Sigmoid colon (tissue), 7 donors: ENCODE measurements around the gene WTAP. TPM values are rescaled to one million over a fixed set of nuclear protein-coding genes. Genes with fewer than 3 reads are reported as not detected.

Experiments used
- DNase-seq: peaks from one replicate; pipeline ENCODE4 v3.0.0-alpha.2; 2019
- H3K27ac ChIP-seq, 4 donors: fragments of 200-600 bp; sonication (generic); one replicate each; pipeline ENCODE4 v1.5.1; 2016 to 2019; ENCODE audit warnings: mild to moderate bottlenecking in 1 of 4
- H3K27me3 ChIP-seq, 3 donors: fragments of 200-600 bp; sonication (generic); one replicate each; pipeline ENCODE4 v1.5.1; 2019; ENCODE audit warnings: mild to moderate bottlenecking in 1 of 3
- H3K36me3 ChIP-seq, 4 donors: fragments of 200-600 bp; sonication (generic); one replicate each; pipeline ENCODE4 v1.5.1; 2016 to 2019
- H3K4me1 ChIP-seq, 4 donors: fragments of 200-600 bp; sonication (generic); one replicate each; pipeline ENCODE4 v1.5.1; 2017 to 2019
- H3K4me3 ChIP-seq, 4 donors: fragments of 200-600 bp; sonication (generic); one replicate each; pipeline ENCODE4 v1.5.1; 2017 to 2019; ENCODE audit warnings: mild to moderate bottlenecking in 2 of 4, moderate library complexity in 1 of 4
- H3K9me3 ChIP-seq, 4 donors: fragments of 200-600 bp in 3 of 4; sonication (generic) in 3 of 4; one replicate each; pipeline versions ENCODE4 v1.5.1 to v1.6.1; 2013 to 2019
- CTCF ChIP-seq, 4 experiments: fragments of 450-650 bp in 3 of 4; fragments of 200-600 bp in 1 of 4; IDR thresholded peaks; one replicate each; pipeline ENCODE4 v1.5.1; 2016 to 2019; ENCODE audit warnings: antibody characterized with exemption in 4 of 4, mild to moderate bottlenecking in 3 of 4, moderate library complexity in 2 of 4
- EP300 ChIP-seq, 4 donors: sonication (generic); formaldehyde crosslinking; IDR thresholded peaks; one replicate each; pipeline ENCODE4 v1.6.1; 2017; ENCODE audit warnings: antibody characterized with exemption in 4 of 4
- POLR2A ChIP-seq, 2 donors: fragments of 450-650 bp; IDR thresholded peaks; one replicate each; pipeline ENCODE4 v1.6.1; 2016; ENCODE audit warnings: antibody characterized with exemption in 2 of 2, mild to moderate bottlenecking in 2 of 2, moderate library complexity in 2 of 2
- POLR2AphosphoS5 ChIP-seq, 4 donors: sonication (generic); formaldehyde crosslinking; IDR thresholded peaks; one replicate each; pipeline ENCODE4 v1.6.1; 2017; ENCODE audit warnings: antibody characterized with exemption in 4 of 4
- WGBS, 2 donors: extraction: QIAGEN DNeasy Blood & Tissue Kit; methylation state at CpG; one replicate each; pipeline ENCODE4 v1.1.7; 2013; 5-methylcytosine and 5-hydroxymethylcytosine counted together
- intact Hi-C: fragments of 100-400 bp; cut with DNase I; formaldehyde crosslinking; loops from one replicate; pipeline ENCODE4 v1.15.1; 2023
- polyA plus RNA-seq, 3 donors: library from polyadenylated mRNA; stranded (reverse); fragments of 200-250 nt; gene quantifications; one replicate each; pipeline ENCODE4 v1.2.3, GENCODE V29; 2013
- total RNA-seq, 4 donors: library from RNA; depleted of rRNA; stranded (reverse); fragments of >200 nt; gene quantifications; one replicate each; pipeline ENCODE4 v1.1.0, GENCODE V29; 2016
- donor health status: healthy with polysubstance abuse.
- donor health status: Bipolar disorder and iron deficiency.
- donor health status: healthy.

Gene WTAP
- total and polyA plus RNA-seq, 7 donors = 55.9 to 93.8 (median 71.7) TPM

- WGBS, 2 donors = 88 to 89% methylated on average over 2 of the region's 2 CpGs
- no peak for TF ChIP-seq EP300 (IDR thresholded peaks at IDR 0.05)
Observed at GRCh38 chr6:159754401-159754800, 27.1 kb downstream of the WTAP start.

GRCh38 chr6:159754959-159755914 lies 27.9 kb downstream of the WTAP start:
- Histone ChIP-seq H3K9me3 (no peaks in the 10 kb centered on the region), H3K4me1 (no peaks in the 10 kb centered on the region), H3K27me3 (no peaks in the 10 kb centered on the region), H3K27ac (peak overlapping the region in 1 of 4 donors; percentile 17), H3K4me3 (no peak overlapping the region), H3K36me3 (peaks cover 3 to 85% (median 35%) of the 10 kb centered on the region in 4 donors)
- TF ChIP-seq POLR2A (IDR thresholded peaks at IDR 0.05) (no peak), CTCF (IDR thresholded peaks at IDR 0.05) (no peak), POLR2AphosphoS5 (IDR thresholded peaks at IDR 0.05) (peak in 2 of 4 donors; percentile 16 to 30), EP300 (IDR thresholded peaks at IDR 0.05) (no peak)
- whole genome bisulfite sequencing, 2 donors = 80 to 84% methylated on average over 15 of the region's 15 CpGs
- no peak for DNase-seq
- intact Hi-C loops = loop anchor here (5.0 kb wide), 1 partner anchor 32 kb away; the partner anchor contains the start of gene TCP1

More at GRCh38 chr6:159754401-159754800, 27.1 kb downstream of the WTAP start:
- no peak overlapping the region for H3K4me3 ChIP-seq
- DNase-seq = no peak
- H3K36me3 ChIP-seq = peaks cover 3 to 93% (median 35%) of the 10 kb centered on the region in 4 donors
- intact Hi-C loops = loop anchor here (5.0 kb wide), 1 partner anchor 33 kb away; the partner anchor contains the start of gene TCP1
- no peaks in the 10 kb centered on the region for H3K27me3 ChIP-seq
- H3K4me1 ChIP-seq = no peaks in the 10 kb centered on the region
- H3K27ac ChIP-seq = no peak overlapping the region
- no peaks in the 10 kb centered on the region for H3K9me3 ChIP-seq

- Histone ChIP-seq H3K27ac (no peak overlapping the region), H3K4me3 (no peak overlapping the region), H3K27me3 (no peaks in the 10 kb centered on the region), H3K9me3 (no peaks in the 10 kb centered on the region), H3K4me1 (peaks cover 0 to 12% (median 4%) of the 10 kb centered on the region in 4 donors), H3K36me3 (peaks cover 3 to 72% (median 32%) of the 10 kb centered on the region in 4 donors)
- intact Hi-C loops = no loop called here
- DNase-seq = no peak
- WGBS, 2 donors = 90 to 96% methylated on average over 4 of the region's 4 CpGs
- TF ChIP-seq POLR2A (IDR thresholded peaks at IDR 0.05) = no peak
- TF ChIP-seq POLR2AphosphoS5 (IDR thresholded peaks at IDR 0.05) = no peak
- no peak for TF ChIP-seq CTCF (IDR thresholded peaks at IDR 0.05)
- no peak for TF ChIP-seq EP300 (IDR thresholded peaks at IDR 0.05)
Observed at GRCh38 chr6:159756508-159756907, 29.2 kb downstream of the WTAP start.

GRCh38 chr6:159758031-159759001 lies 31.0 kb downstream of the WTAP start:
- no peak overlapping the region for H3K4me3 ChIP-seq
- no peak for DNase-seq
- intact Hi-C loops = no loop called here
- H3K36me3 ChIP-seq = peaks cover 3 to 54% (median 22%) of the 10 kb centered on the region in 4 donors
- no peaks in the 10 kb centered on the region for H3K27me3 ChIP-seq
- no peaks in the 10 kb centered on the region for H3K9me3 ChIP-seq
- 93 to 95% methylated on average over 7 of the region's 7 CpGs for WGBS, 2 donors
- peaks cover 0 to 20% (median 12%) of the 10 kb centered on the region in 4 donors for H3K4me1 ChIP-seq
- TF ChIP-seq CTCF (IDR thresholded peaks at IDR 0.05) = no peak
- TF ChIP-seq POLR2AphosphoS5 (IDR thresholded peaks at IDR 0.05) = no peak
- TF ChIP-seq EP300 (IDR thresholded peaks at IDR 0.05) = no peak
- no peak for TF ChIP-seq POLR2A (IDR thresholded peaks at IDR 0.05)
- peak overlapping the region in 1 of 4 donors; percentile 5 for H3K27ac ChIP-seq
